MCF 10A (cell line): ENCODE data around the gene MOB3B. TPM values are rescaled to one million over a fixed set of nuclear protein-coding genes. Genes with fewer than 3 reads are reported as not detected.

ENCODE experiments used
- BruUV-seq: library from RNA; stranded (reverse); fragments of 400-500 nt; replicated peaks from 2 replicates; lab custom pipeline; 2021; lab: Mats Ljungman, UMichigan
- CTCF ChIA-PET: fragments of 300-600 bp; sonication (Branson Sonifier 250); formaldehyde crosslinking; extraction: SDS; loops from one replicate; lab custom pipeline; 2021; ENCODE audit warnings: antibody characterized with exemption, inconsistent platforms; lab: Yijun Ruan, JAX
- POLR2A ChIA-PET: fragments of 300-600, 350-650 bp; sonication (Branson Sonifier 250); formaldehyde crosslinking; extraction: SDS; loops from one replicate; lab custom pipeline; 2020; ENCODE audit warnings: antibody characterized with exemption, inconsistent platforms; lab: Yijun Ruan, JAX
- DNase-seq: peaks from one replicate; pipeline ENCODE4 v3.0.0-alpha.2; 2018; ENCODE audit not compliant: unreplicated experiment
- H3K27ac Mint-ChIP-seq: one replicate; pipeline ENCODE4 v1.8.0; 2022; ENCODE audit warnings: mild to moderate bottlenecking, low read depth, mixed read lengths; ENCODE audit not compliant: unreplicated experiment
- H3K27me3 Mint-ChIP-seq: one replicate; pipeline ENCODE4 v1.8.0; 2022; ENCODE audit warnings: mixed read lengths; ENCODE audit not compliant: insufficient read depth, unreplicated experiment
- H3K36me3 Mint-ChIP-seq: one replicate; pipeline ENCODE4 v1.8.0; 2022; ENCODE audit warnings: mild to moderate bottlenecking, moderate library complexity, mixed read lengths; ENCODE audit not compliant: insufficient read depth, unreplicated experiment
- H3K4me1 Mint-ChIP-seq: one replicate; pipeline ENCODE4 v1.8.0; 2022; ENCODE audit warnings: mixed read lengths; ENCODE audit not compliant: insufficient read depth, unreplicated experiment
- H3K4me3 Mint-ChIP-seq: one replicate; pipeline ENCODE4 v1.8.0; 2022; ENCODE audit warnings: mild to moderate bottlenecking, moderate library complexity, mixed read lengths; ENCODE audit not compliant: unreplicated experiment
- H3K9me3 Mint-ChIP-seq: one replicate; pipeline ENCODE4 v1.8.0; 2022; ENCODE audit warnings: mixed read lengths; ENCODE audit not compliant: unreplicated experiment
- CTCF ChIP-seq: fragments of 200-600 bp; IDR thresholded peaks from one replicate; pipeline ENCODE4 v1.8.0; 2022; ENCODE audit warnings: antibody characterized with exemption, mild to moderate bottlenecking; ENCODE audit not compliant: unreplicated experiment
- intact Hi-C: fragments of 100-400 bp; cut with micrococcal nuclease; formaldehyde crosslinking; loops from 2 replicates; pipeline ENCODE4 v1.14.1; 2022
- total RNA-seq: library from RNA; stranded (reverse); gene quantifications from 2 replicates; pipeline ENCODE4 v1.2.3, GENCODE V29; 2022

The MOB3B gene
- total RNA-seq, 1 experiment from 2014 or later, result 3.7 TPM

GRCh38 chr9:27472195-27472594, 57.4 kb downstream of the MOB3B start:
- Mint-ChIP-seq H3K27ac (no peak overlapping the region), H3K4me1 (no peaks in the 10 kb centered on the region), H3K27me3 (no peaks in the 10 kb centered on the region), H3K4me3 (no peak overlapping the region), H3K9me3 (no peaks in the 10 kb centered on the region), H3K36me3 (peaks cover 7% of the 10 kb centered on the region)
- ChIA-PET CTCF (interaction anchor here (1.1 kb wide), 1 partner anchor 58 kb away, joined by 4 read pairs; the partner anchor contains the start of gene MOB3B), POLR2A (interaction anchor here (0.7 kb wide), 1 partner anchor 47 kb away, joined by 3 read pairs; no protein-coding TSS in a partner anchor)
- TF ChIP-seq CTCF, result no peak
- intact Hi-C loops, result no loop called here
- BruUV-seq, result no TSS peak
- no peak for DNase-seq

GRCh38 chr9:27471789-27472188, 57.8 kb downstream of the MOB3B start:
- Mint-ChIP-seq H3K27ac (no peak overlapping the region), H3K9me3 (no peaks in the 10 kb centered on the region), H3K27me3 (no peaks in the 10 kb centered on the region), H3K4me1 (no peaks in the 10 kb centered on the region), H3K36me3 (peaks cover 7% of the 10 kb centered on the region), H3K4me3 (no peak overlapping the region)
- no peak for TF ChIP-seq CTCF
- POLR2A ChIA-PET, result no interaction called here
- BruUV-seq, result no TSS peak
- CTCF ChIA-PET, result no interaction called here
- DNase-seq, result no peak
- intact Hi-C loops, result no loop called here

- Mint-ChIP-seq H3K27me3 (no peaks in the 10 kb centered on the region), H3K36me3 (peaks cover 7% of the 10 kb centered on the region), H3K9me3 (no peaks in the 10 kb centered on the region), H3K4me1 (no peaks in the 10 kb centered on the region), H3K27ac (no peak overlapping the region), H3K4me3 (no peak overlapping the region)
- DNase-seq, result no peak
- ChIA-PET CTCF (interaction anchor here (0.6 to 0.9 kb wide), 2 partner anchors 14 to 21 kb away, joined by 3 to 4 read pairs; no protein-coding TSS in a partner anchor), POLR2A (interaction anchor here (0.8 to 1.3 kb wide), 2 partner anchors 18 to 50 kb away, joined by 3 to 4 read pairs; no protein-coding TSS in a partner anchor)
- no peak for TF ChIP-seq CTCF
- no TSS peak for BruUV-seq
- intact Hi-C loops, result no loop called here
Measured at GRCh38 chr9:27471366-27471765, 58.2 kb downstream of the MOB3B start.

- Mint-ChIP-seq H3K4me1 (no peaks in the 10 kb centered on the region), H3K36me3 (no peaks in the 10 kb centered on the region), H3K27ac (no peak overlapping the region), H3K27me3 (no peaks in the 10 kb centered on the region), H3K4me3 (no peak overlapping the region), H3K9me3 (no peaks in the 10 kb centered on the region)
- no peak for DNase-seq
- POLR2A ChIA-PET, result interaction anchor here (0.9 to 1.3 kb wide), 3 partner anchors 41 to 83 kb away, joined by 3 to 4 read pairs (median 3); no protein-coding TSS in a partner anchor
- CTCF ChIA-PET, result no interaction called here
- BruUV-seq, result no TSS peak
- no peak for TF ChIP-seq CTCF
- intact Hi-C loops, result no loop called here
Measured at GRCh38 chr9:27470291-27470856, 59.2 kb downstream of the MOB3B start.
